Peyer's patch (tissue), 4 donors: ENCODE measurements around the gene UROD.

ENCODE experiments used
- POLR2A ChIP-seq, 2 donors: fragments of 450-650 bp; IDR thresholded peaks; one replicate each; pipeline ENCODE4 v1.5.1; 2017; ENCODE audit warnings: antibody characterized with exemption in 2 of 2, mild to moderate bottlenecking in 2 of 2, moderate library complexity in 2 of 2
- TF ChIP-seq, protein P1 (sequence below), 6 experiments: fragments of 450-650 bp in 4 of 6; fragments of 200-600 bp in 2 of 6; sonication (generic) in 1 of 6; IDR thresholded peaks; one replicate each; pipeline ENCODE4 v1.5.1; 2017 to 2019; ENCODE audit warnings: antibody characterized with exemption in 6 of 6, mild to moderate bottlenecking in 3 of 6, moderate library complexity in 1 of 6

- TF ChIP-seq, protein P1, sequence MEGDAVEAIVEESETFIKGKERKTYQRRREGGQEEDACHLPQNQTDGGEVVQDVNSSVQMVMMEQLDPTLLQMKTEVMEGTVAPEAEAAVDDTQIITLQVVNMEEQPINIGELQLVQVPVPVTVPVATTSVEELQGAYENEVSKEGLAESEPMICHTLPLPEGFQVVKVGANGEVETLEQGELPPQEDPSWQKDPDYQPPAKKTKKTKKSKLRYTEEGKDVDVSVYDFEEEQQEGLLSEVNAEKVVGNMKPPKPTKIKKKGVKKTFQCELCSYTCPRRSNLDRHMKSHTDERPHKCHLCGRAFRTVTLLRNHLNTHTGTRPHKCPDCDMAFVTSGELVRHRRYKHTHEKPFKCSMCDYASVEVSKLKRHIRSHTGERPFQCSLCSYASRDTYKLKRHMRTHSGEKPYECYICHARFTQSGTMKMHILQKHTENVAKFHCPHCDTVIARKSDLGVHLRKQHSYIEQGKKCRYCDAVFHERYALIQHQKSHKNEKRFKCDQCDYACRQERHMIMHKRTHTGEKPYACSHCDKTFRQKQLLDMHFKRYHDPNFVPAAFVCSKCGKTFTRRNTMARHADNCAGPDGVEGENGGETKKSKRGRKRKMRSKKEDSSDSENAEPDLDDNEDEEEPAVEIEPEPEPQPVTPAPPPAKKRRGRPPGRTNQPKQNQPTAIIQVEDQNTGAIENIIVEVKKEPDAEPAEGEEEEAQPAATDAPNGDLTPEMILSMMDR (IDR thresholded peaks at IDR 0.05), result no peak
- no peak for TF ChIP-seq POLR2A (IDR thresholded peaks at IDR 0.05)
Measured at GRCh38 chr1:44999232-44999631, 12.8 kb upstream of the UROD start.
